ENCODE results near the gene BEND7. TPM values are rescaled to one million over a fixed set of nuclear protein-coding genes. Genes with fewer than 3 reads are reported as not detected.

Gene BEND7
- polyA plus RNA-seq, 1 of the 3 experiments (the other 2 are of a cell fraction): 9.2 TPM

DNA sequence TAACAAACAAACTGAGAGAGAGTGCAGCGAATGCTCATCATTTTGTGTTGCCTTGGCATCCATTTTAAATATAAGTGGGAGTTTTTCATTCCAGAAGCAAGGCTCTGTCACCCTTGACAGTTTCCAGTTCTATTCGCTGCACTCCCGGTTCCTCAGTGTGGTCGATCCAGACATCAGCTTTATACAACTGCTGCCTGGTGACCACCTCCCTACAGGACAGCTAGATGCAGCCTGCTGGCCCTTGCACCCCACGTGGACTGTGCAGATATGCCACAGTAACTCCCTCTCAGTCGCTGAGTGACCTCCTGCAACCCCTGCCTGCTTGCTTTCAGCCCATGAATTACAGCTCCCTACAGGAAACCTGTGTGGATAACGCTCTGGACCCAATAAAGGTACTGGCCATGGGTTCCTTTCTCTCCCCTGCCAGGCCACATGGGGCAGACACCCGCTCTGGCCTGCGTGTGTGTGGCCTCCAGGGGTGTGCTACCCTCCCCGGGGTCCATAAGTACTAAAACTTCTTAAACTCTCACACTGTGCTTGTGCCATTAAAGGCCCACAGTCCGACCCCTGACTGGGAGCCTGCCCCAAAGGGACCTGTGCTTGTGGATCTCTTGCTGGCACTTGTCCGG, 23.6 kb downstream of the BEND7 start:
- no peaks in the 10 kb centered on the region for H4K20me1 ChIP-seq (ENCODE audit: insufficient read depth)
- no peaks in the 10 kb centered on the region for H3K9me3 ChIP-seq
- no peak for TF ChIP-seq REST (IDR thresholded peaks at IDR 0.05; ENCODE audit: low read depth, low read length)
- TF ChIP-seq, protein P1, sequence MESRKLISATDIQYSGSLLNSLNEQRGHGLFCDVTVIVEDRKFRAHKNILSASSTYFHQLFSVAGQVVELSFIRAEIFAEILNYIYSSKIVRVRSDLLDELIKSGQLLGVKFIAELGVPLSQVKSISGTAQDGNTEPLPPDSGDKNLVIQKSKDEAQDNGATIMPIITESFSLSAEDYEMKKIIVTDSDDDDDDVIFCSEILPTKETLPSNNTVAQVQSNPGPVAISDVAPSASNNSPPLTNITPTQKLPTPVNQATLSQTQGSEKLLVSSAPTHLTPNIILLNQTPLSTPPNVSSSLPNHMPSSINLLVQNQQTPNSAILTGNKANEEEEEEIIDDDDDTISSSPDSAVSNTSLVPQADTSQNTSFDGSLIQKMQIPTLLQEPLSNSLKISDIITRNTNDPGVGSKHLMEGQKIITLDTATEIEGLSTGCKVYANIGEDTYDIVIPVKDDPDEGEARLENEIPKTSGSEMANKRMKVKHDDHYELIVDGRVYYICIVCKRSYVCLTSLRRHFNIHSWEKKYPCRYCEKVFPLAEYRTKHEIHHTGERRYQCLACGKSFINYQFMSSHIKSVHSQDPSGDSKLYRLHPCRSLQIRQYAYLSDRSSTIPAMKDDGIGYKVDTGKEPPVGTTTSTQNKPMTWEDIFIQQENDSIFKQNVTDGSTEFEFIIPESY (IDR thresholded peaks at IDR 0.05; ENCODE audit: borderline replicate concordance, low read depth): no peak
- TF ChIP-seq, protein P2, sequence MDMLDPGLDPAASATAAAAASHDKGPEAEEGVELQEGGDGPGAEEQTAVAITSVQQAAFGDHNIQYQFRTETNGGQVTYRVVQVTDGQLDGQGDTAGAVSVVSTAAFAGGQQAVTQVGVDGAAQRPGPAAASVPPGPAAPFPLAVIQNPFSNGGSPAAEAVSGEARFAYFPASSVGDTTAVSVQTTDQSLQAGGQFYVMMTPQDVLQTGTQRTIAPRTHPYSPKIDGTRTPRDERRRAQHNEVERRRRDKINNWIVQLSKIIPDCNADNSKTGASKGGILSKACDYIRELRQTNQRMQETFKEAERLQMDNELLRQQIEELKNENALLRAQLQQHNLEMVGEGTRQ (IDR thresholded peaks at IDR 0.05; ENCODE audit: borderline replicate concordance, low read depth, low read length): no peak
- TF ChIP-seq TEAD4 (IDR thresholded peaks at IDR 0.05; ENCODE audit: borderline replicate concordance, insufficient read depth): no peak
- TF ChIP-seq TAF1 (IDR thresholded peaks at IDR 0.05; ENCODE audit: borderline replicate concordance, low read depth, low read length): no peak
- TF ChIP-seq MAX (IDR thresholded peaks at IDR 0.05; ENCODE audit: low read depth): no peak
- no peak for TF ChIP-seq MEF2A (IDR thresholded peaks at IDR 0.05; ENCODE audit: borderline replicate concordance, low read depth)
- no peak for TF ChIP-seq GABPA (IDR thresholded peaks at IDR 0.05; ENCODE audit: low read depth)
- TF ChIP-seq, protein P3, sequence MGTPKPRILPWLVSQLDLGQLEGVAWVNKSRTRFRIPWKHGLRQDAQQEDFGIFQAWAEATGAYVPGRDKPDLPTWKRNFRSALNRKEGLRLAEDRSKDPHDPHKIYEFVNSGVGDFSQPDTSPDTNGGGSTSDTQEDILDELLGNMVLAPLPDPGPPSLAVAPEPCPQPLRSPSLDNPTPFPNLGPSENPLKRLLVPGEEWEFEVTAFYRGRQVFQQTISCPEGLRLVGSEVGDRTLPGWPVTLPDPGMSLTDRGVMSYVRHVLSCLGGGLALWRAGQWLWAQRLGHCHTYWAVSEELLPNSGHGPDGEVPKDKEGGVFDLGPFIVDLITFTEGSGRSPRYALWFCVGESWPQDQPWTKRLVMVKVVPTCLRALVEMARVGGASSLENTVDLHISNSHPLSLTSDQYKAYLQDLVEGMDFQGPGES (IDR thresholded peaks at IDR 0.05; ENCODE audit: low read depth, low read length): no peak
- TF ChIP-seq EZH2phosphoT487 (IDR thresholded peaks at IDR 0.05; ENCODE audit: borderline replicate concordance, low read depth): no peak
- no peak for TF ChIP-seq FOXJ3 (CRISPR knock-in tag; IDR thresholded peaks at IDR 0.05)
- TF ChIP-seq SIN3A (IDR thresholded peaks at IDR 0.05; ENCODE audit: borderline replicate concordance, low read depth, low read length): no peak
- TF ChIP-seq RXRA (IDR thresholded peaks at IDR 0.05; ENCODE audit: borderline replicate concordance, low read depth): no peak
- no peak for TF ChIP-seq NFIC (IDR thresholded peaks at IDR 0.05; ENCODE audit: borderline replicate concordance)
- TF ChIP-seq YY1 (IDR thresholded peaks at IDR 0.05; ENCODE audit: low read depth): no peak
- TF ChIP-seq SMC3 (IDR thresholded peaks at IDR 0.05; ENCODE audit: low read depth, low read length): no peak
- H3K36me3 ChIP-seq (replicated peaks in 1 of 2; ENCODE audit: control insufficient read depth in 1 of 2, insufficient read depth in 2 of 2, low read length in 1 of 2): no peaks in the 10 kb centered on the region
- H3K9me2 ChIP-seq: no peaks in the 10 kb centered on the region
- H3K4me1 ChIP-seq (ENCODE audit: control insufficient read depth in 1 of 2, insufficient read depth in 2 of 2, low read depth in 1 of 2, low read length in 1 of 2): peaks cover 5 to 26% of the 10 kb centered on the region in 2 experiments; a peak in 2 of 4 replicates
- no peak overlapping the region for H2AFZ ChIP-seq (ENCODE audit: low read depth)
- H3K79me2 ChIP-seq (ENCODE audit: insufficient read depth): peaks cover 16% of the 10 kb centered on the region; the same call in 1 of the 2 replicates
- ChIA-PET POLR2A (no interaction called here), CTCF (no interaction called here)
- no peak overlapping the region for H3K4me2 ChIP-seq
- 73% methylated on average over 9 of the region's 12 CpGs for WGBS (ENCODE audit: low lambda C conversion rate)
- DNase-seq: no peak
- no peaks in the 10 kb centered on the region for H3F3A ChIP-seq (replicated peaks; ENCODE audit: insufficient read depth)
- H3K27ac ChIP-seq (ENCODE audit: low read depth in 2 of 2, low read length in 1 of 2): peak overlapping the region in 1 of 2 experiments; percentile 60; a peak in 1 of 4 replicates
- H3K27me3 ChIP-seq (ENCODE audit: insufficient read depth): no peaks in the 10 kb centered on the region
- no peak overlapping the region for H3K4me3 ChIP-seq (ENCODE audit: low read depth in 2 of 2, low read length in 1 of 2)
- H3K9ac ChIP-seq: no peak overlapping the region
